Brain microvascular endothelial cell (primary cell): ENCODE results near the gene SETD1A.
A peak's percentile ranks its signal among the peaks of the same experiment; 100 is the strongest.

Experiments used
- DNase-seq: peaks from one replicate; pipeline ENCODE4 v3.0.0-alpha.2; 2020
- H3K27ac ChIP-seq: fragments of 250-450 bp; sonication (Bioruptor Pico); 2 replicates; pipeline ENCODE4 v1.5.1; 2020; ENCODE audit warnings: mild to moderate bottlenecking, moderate library complexity
- H3K27me3 ChIP-seq: fragments of 250-450 bp; sonication (Bioruptor Pico); replicated peaks from 2 replicates; pipeline ENCODE4 v1.5.1; 2020; ENCODE audit warnings: mild to moderate bottlenecking
- H3K36me3 ChIP-seq: fragments of 250-450 bp; sonication (Bioruptor Pico); replicated peaks from 2 replicates; pipeline ENCODE4 v1.5.1; 2020; ENCODE audit warnings: mild to moderate bottlenecking
- H3K4me3 ChIP-seq: 2 replicates; pipeline ENCODE4 v1.5.1; 2011; ENCODE audit warnings: low read depth, mild to moderate bottlenecking, control low read depth, low read length, moderate library complexity
- CTCF ChIP-seq: IDR thresholded peaks from 2 replicates; pipeline ENCODE4 v1.5.1; 2011; ENCODE audit warnings: low read depth, mild to moderate bottlenecking, moderate library complexity, low read length, control low read depth, inconsistent platforms; ENCODE audit errors: missing control alignments
- in situ Hi-C: cut with HindIII; loops from 2 replicates; pipeline ENCODE4 v1.10.0; 2017; ENCODE audit warnings: low sequenced_read_pairs, low pct_ligation_motif_present

SETD1A gene

GRCh38 chr16:31025339-31025738 is 67.8 kb downstream of the SETD1A start:
- Histone ChIP-seq H3K27me3 (no peaks in the 10 kb centered on the region), H3K36me3 (no peaks in the 10 kb centered on the region), H3K4me3 (no peak overlapping the region), H3K27ac (no peak overlapping the region)
- in situ Hi-C loops = no loop called here
- TF ChIP-seq CTCF = no peak
- DNase-seq = no peak

DNA sequence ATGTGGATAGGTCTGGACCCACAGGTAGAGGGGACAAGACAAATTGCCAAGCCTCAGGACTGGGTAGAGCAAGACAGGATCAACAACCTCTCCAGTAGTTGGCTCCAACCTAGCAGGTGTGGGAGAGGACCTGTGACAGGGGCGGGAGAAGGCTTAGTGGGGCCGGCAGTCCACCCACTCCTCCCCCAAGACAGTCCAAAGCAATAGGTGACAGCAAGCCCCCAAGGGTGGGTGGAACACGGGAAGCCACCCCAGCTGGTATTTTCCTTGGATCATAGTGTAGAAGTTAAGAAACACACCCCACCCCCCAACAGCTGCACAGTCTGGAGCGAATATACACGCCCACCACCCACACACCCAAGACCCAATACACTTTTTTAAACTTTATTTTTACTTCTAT is 71.7 kb downstream of the SETD1A start:
- Histone ChIP-seq H3K27me3 (no peaks in the 10 kb centered on the region), H3K36me3 (no peaks in the 10 kb centered on the region), H3K4me3 (no peak overlapping the region), H3K27ac (no peak overlapping the region)
- in situ Hi-C loops = no loop called here
- no peak for DNase-seq
- no peak for TF ChIP-seq CTCF

DNA sequence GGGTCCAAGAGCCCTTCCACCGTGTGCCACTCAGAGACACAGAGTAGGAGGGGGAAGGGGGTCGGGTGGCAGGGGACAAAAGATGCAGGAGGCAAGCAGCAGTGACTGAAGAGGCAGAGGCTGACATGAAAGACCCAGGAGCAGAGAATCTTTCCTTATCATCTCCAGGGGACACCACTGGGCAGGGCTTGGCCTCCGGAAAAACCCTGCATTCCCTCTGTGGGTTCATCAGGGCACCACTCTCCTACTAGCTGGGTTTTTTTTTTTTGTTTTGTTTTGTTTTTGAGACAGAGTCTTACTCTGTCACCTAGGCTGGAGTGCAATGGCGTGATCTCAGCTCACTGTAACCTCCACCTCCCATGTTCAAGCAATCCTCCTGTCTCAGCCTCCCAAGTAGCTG is 73.7 kb downstream of the SETD1A start:
- TF ChIP-seq CTCF = no peak
- Histone ChIP-seq H3K36me3 (peaks cover 8% of the 10 kb centered on the region), H3K27me3 (no peaks in the 10 kb centered on the region), H3K4me3 (no peak overlapping the region), H3K27ac (no peak overlapping the region)
- in situ Hi-C loops = no loop called here
- no peak for DNase-seq

GRCh38 chr16:31032736-31033708 is 75.5 kb downstream of the SETD1A start, which contains the start of gene STX4:
Gene STX4 (plus strand): TSS chr16:31033558. CDS start chr16:31033806, 248 bp downstream.
- Histone ChIP-seq H3K36me3 (peaks cover 15% of the 10 kb centered on the region), H3K27me3 (no peaks in the 10 kb centered on the region), H3K27ac (peak within 1 kb of the TSS; percentile 87), H3K4me3 (peak within 1 kb of the TSS; percentile 99)
- peak; percentile 97 for DNase-seq
- in situ Hi-C loops = no loop called here
- no peak for TF ChIP-seq CTCF

GRCh38 chr16:31033709-31034492 is 76.3 kb downstream of the SETD1A start:
- no peak for TF ChIP-seq CTCF
- in situ Hi-C loops = no loop called here
- peaks cover 23% of the 10 kb centered on the region for H3K36me3 ChIP-seq

More at GRCh38 chr16:31033709-31034492, 76.3 kb downstream of the SETD1A start:
- Histone ChIP-seq H3K27me3 (no peaks in the 10 kb centered on the region), H3K27ac (peak overlapping the region; percentile 87), H3K4me3 (peak overlapping the region; percentile 99)
- peak; percentile 72 for DNase-seq
